ENCODE results near the gene LMAN1L.

DNA sequence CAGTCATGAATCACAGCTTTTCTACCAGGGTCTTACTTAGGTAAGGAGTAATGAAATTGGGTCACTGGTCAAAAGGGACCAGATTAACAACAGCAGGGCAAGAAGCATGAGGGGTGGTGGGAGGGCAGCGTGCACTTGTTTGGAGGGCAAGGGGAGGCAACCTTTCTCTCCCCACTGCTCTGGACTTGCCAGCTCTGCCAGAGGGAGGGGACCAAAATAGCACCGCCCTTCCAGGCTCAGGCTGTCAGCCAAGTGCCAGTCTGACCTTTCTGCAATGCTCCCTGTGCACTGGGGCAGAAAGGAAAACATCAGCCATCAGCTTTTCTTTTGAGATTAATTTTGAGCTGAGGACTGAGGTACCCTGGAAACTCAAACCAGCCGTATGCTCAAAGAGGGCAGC, 34.8 kb downstream of the LMAN1L start:
- no peak for TF ChIP-seq POLR2A (IDR thresholded peaks at IDR 0.05)
- TF ChIP-seq, protein P1, sequence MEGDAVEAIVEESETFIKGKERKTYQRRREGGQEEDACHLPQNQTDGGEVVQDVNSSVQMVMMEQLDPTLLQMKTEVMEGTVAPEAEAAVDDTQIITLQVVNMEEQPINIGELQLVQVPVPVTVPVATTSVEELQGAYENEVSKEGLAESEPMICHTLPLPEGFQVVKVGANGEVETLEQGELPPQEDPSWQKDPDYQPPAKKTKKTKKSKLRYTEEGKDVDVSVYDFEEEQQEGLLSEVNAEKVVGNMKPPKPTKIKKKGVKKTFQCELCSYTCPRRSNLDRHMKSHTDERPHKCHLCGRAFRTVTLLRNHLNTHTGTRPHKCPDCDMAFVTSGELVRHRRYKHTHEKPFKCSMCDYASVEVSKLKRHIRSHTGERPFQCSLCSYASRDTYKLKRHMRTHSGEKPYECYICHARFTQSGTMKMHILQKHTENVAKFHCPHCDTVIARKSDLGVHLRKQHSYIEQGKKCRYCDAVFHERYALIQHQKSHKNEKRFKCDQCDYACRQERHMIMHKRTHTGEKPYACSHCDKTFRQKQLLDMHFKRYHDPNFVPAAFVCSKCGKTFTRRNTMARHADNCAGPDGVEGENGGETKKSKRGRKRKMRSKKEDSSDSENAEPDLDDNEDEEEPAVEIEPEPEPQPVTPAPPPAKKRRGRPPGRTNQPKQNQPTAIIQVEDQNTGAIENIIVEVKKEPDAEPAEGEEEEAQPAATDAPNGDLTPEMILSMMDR (IDR thresholded peaks at IDR 0.05) = no peak

All from Peyer's patch (tissue), 4 donors.